Measurements from ENCODE around the gene UBE2E2.
"Not testable (repeated sequence)": the region's sequence is repeated elsewhere in the genome, so short reads cannot be mapped to it uniquely, and the experiment has no call there.

Gene UBE2E2

GRCh38 chr3:23202921-23203707, at the start of gene UBE2E2:
TSS of gene UBE2E2 (plus strand) at chr3:23203327.
- peak; percentile 82 for DNase-seq

- no peak for DNase-seq
Observed at GRCh38 chr3:23153436-23153835, 49.7 kb upstream of the UBE2E2 start.

- DNase-seq, result no peak
Observed at GRCh38 chr3:23157331-23157730, 45.8 kb upstream of the UBE2E2 start.

GRCh38 chr3:23159929-23160328, 43.2 kb upstream of the UBE2E2 start:
- DNase-seq, result no peak

- no peak for DNase-seq
Observed at GRCh38 chr3:23161308-23161707, 41.8 kb upstream of the UBE2E2 start.

- DNase-seq, result peak; percentile 71
Observed at GRCh38 chr3:23161896-23162570, 41.1 kb upstream of the UBE2E2 start.

GRCh38 chr3:23162934-23163333, 40.2 kb upstream of the UBE2E2 start:
- DNase-seq, result peak; percentile 48

- DNase-seq, result no peak
Observed at GRCh38 chr3:23164746-23165145, 38.4 kb upstream of the UBE2E2 start.

- DNase-seq, result no peak
Observed at GRCh38 chr3:23165571-23165970, 37.6 kb upstream of the UBE2E2 start.

GRCh38 chr3:23166276-23166675, 36.9 kb upstream of the UBE2E2 start:
- DNase-seq, result peak; percentile 53

GRCh38 chr3:23166845-23167244, 36.3 kb upstream of the UBE2E2 start:
- no peak for DNase-seq

GRCh38 chr3:23169551-23169950, 33.6 kb upstream of the UBE2E2 start:
- DNase-seq, result no peak

GRCh38 chr3:23170291-23170690, 32.8 kb upstream of the UBE2E2 start:
- DNase-seq, result no peak

- DNase-seq, result no peak
Observed at GRCh38 chr3:23172059-23172458, 31.1 kb upstream of the UBE2E2 start.

GRCh38 chr3:23174426-23175039, 28.6 kb upstream of the UBE2E2 start:
- DNase-seq, result no peak

GRCh38 chr3:23175341-23176083, 27.6 kb upstream of the UBE2E2 start:
- no peak for DNase-seq

GRCh38 chr3:23176839-23177238, 26.3 kb upstream of the UBE2E2 start:
- DNase-seq, result not testable (repeated sequence)

- no peak for DNase-seq
Observed at GRCh38 chr3:23182996-23183513, 20.1 kb upstream of the UBE2E2 start.

GRCh38 chr3:23183731-23184130, 19.4 kb upstream of the UBE2E2 start:
- DNase-seq, result peak; percentile 30

GRCh38 chr3:23185861-23186260, 17.3 kb upstream of the UBE2E2 start:
- no peak for DNase-seq

GRCh38 chr3:23189187-23189586, 13.9 kb upstream of the UBE2E2 start:
- no peak for DNase-seq

GRCh38 chr3:23192816-23193215, 10.3 kb upstream of the UBE2E2 start:
- DNase-seq, result no peak

GRCh38 chr3:23193831-23194230, 9.3 kb upstream of the UBE2E2 start:
- no peak for DNase-seq

All from RPMI8226 (cell line).